Lower lobe of right lung (tissue), 2 donors: ENCODE measurements around the gene AMBRA1. TPM values are rescaled to one million over a fixed set of nuclear protein-coding genes. Genes with fewer than 3 reads are reported as not detected.
A peak's percentile ranks its signal among the peaks of the same experiment; 100 is the strongest.

Experiments used
- ATAC-seq, 2 donors: fragments of 200-7000 bp; cut with Tn5 transposase; one replicate each; pipeline ENCODE4 v1.9.1; 2020 to 2022; ENCODE audit warnings: mild to moderate bottlenecking in 2 of 2, moderate library complexity in 2 of 2
- DNase-seq: peaks from one replicate; pipeline ENCODE4 v3.0.0-alpha.2; 2020
- H3K27ac ChIP-seq: fragments of 200-600 bp; one replicate; pipeline ENCODE4 v1.8.0; 2022
- H3K27me3 ChIP-seq: fragments of 200-600 bp; one replicate; pipeline ENCODE4 v1.8.0; 2022; ENCODE audit warnings: low read depth
- H3K36me3 ChIP-seq: fragments of 200-600 bp; one replicate; pipeline ENCODE4 v1.8.0; 2022; ENCODE audit warnings: mild to moderate bottlenecking
- H3K4me1 ChIP-seq: fragments of 200-600 bp; one replicate; pipeline ENCODE4 v1.8.0; 2022
- H3K4me3 ChIP-seq: fragments of 200-600 bp; one replicate; pipeline ENCODE4 v1.8.0; 2022; ENCODE audit warnings: mild to moderate bottlenecking
- H3K9me3 ChIP-seq: fragments of 200-600 bp; one replicate; pipeline ENCODE4 v1.8.0; 2022
- CTCF ChIP-seq: fragments of 200-600 bp; IDR thresholded peaks from one replicate; pipeline ENCODE4 v1.8.0; 2022; ENCODE audit warnings: antibody characterized with exemption, mild to moderate bottlenecking
- intact Hi-C: fragments of 100-400 bp; cut with DNase I; formaldehyde crosslinking; loops from one replicate; pipeline ENCODE4 v1.11.0; 2022
- total RNA-seq: library from RNA; stranded (reverse); fragmentation: NEBNext Ultra II Directional; extraction: Animal tissue kit (Norgen Biotek cat#: 25700); gene quantifications from one replicate; pipeline ENCODE4 v1.2.1, GENCODE V29; 2021
- donor health status: DM: no; HTN: yes; CAD: no; lungs with severe emphysema.

Gene AMBRA1
- total RNA-seq, 1 donor from 2014 or later = 39.9 TPM

- Histone ChIP-seq H3K27me3 (no peaks in the 10 kb centered on the region), H3K36me3 (peaks cover 24% of the 10 kb centered on the region), H3K9me3 (no peaks in the 10 kb centered on the region), H3K4me1 (peaks cover 54% of the 10 kb centered on the region), H3K4me3 (no peak overlapping the region), H3K27ac (no peak overlapping the region)
- intact Hi-C loops = no loop called here
- ATAC-seq = no peak
- TF ChIP-seq CTCF = no peak
- peak; percentile 32 for DNase-seq
Observed at GRCh38 chr11:46364791-46365190, 229.0 kb downstream of the AMBRA1 start.

GRCh38 chr11:46364056-46364455 is 229.8 kb downstream of the AMBRA1 start:
- ATAC-seq (no peak), DNase-seq (no peak)
- H3K36me3 ChIP-seq = peaks cover 19% of the 10 kb centered on the region
- peaks cover 54% of the 10 kb centered on the region for H3K4me1 ChIP-seq
- H3K9me3 ChIP-seq = no peaks in the 10 kb centered on the region
- peak overlapping the region; percentile 89 for H3K27ac ChIP-seq
- no peaks in the 10 kb centered on the region for H3K27me3 ChIP-seq
- intact Hi-C loops = no loop called here
- no peak overlapping the region for H3K4me3 ChIP-seq
- no peak for TF ChIP-seq CTCF

- peak; percentile 18 for TF ChIP-seq CTCF
- H3K9me3 ChIP-seq = no peaks in the 10 kb centered on the region
- H3K36me3 ChIP-seq = peaks cover 13% of the 10 kb centered on the region
- DNase-seq (no peak), ATAC-seq (peak; percentile 11 to 22)
- H3K27me3 ChIP-seq = no peaks in the 10 kb centered on the region
- peak overlapping the region; percentile 89 for H3K27ac ChIP-seq
- intact Hi-C loops = no loop called here
- H3K4me3 ChIP-seq = no peak overlapping the region
- H3K4me1 ChIP-seq = peaks cover 54% of the 10 kb centered on the region
Observed at GRCh38 chr11:46363455-46364005, 230.3 kb downstream of the AMBRA1 start.

- intact Hi-C loops = no loop called here
- DNase-seq (peak; percentile 85), ATAC-seq (peak; percentile 69 to 79)
- Histone ChIP-seq H3K4me3 (peak overlapping the region; percentile 50), H3K27me3 (no peaks in the 10 kb centered on the region), H3K9me3 (no peaks in the 10 kb centered on the region), H3K27ac (peak overlapping the region; percentile 89), H3K36me3 (peaks cover 8% of the 10 kb centered on the region), H3K4me1 (peaks cover 51% of the 10 kb centered on the region)
- no peak for TF ChIP-seq CTCF
Observed at GRCh38 chr11:46363031-46363407, 230.8 kb downstream of the AMBRA1 start.

GRCh38 chr11:46362156-46363030 is 231.4 kb downstream of the AMBRA1 start:
- Histone ChIP-seq H3K4me3 (peak overlapping the region; percentile 50), H3K9me3 (no peaks in the 10 kb centered on the region), H3K36me3 (peaks cover 4% of the 10 kb centered on the region), H3K27ac (peak overlapping the region; percentile 89), H3K27me3 (no peaks in the 10 kb centered on the region), H3K4me1 (peaks cover 48% of the 10 kb centered on the region)
- DNase-seq (no peak), ATAC-seq (no peak)
- intact Hi-C loops = no loop called here
- no peak for TF ChIP-seq CTCF
